Uterus (tissue), 4 donors: ENCODE results near the gene LGALS14. TPM values are rescaled to one million over a fixed set of nuclear protein-coding genes. Genes with fewer than 3 reads are reported as not detected.

Experiments used
- DNase-seq, 2 donors: peaks; one replicate each; pipeline ENCODE4 v3.0.0-alpha.2; 2019 to 2020
- H3K27ac ChIP-seq, 2 donors: fragments of 200-600 bp; sonication (generic); 1 replicate in 1 of 2; 2 replicates in 1 of 2; pipeline ENCODE4 v1.5.1; 2016 to 2018
- H3K27me3 ChIP-seq, 2 donors: fragments of 200-600 bp; sonication (generic); one replicate each; pipeline ENCODE4 v1.5.1; 2018 to 2019; ENCODE audit warnings: control low read depth in 1 of 2
- H3K36me3 ChIP-seq, 2 donors: fragments of 200-600 bp; sonication (generic); one replicate each; pipeline ENCODE4 v1.5.1; 2019; ENCODE audit warnings: control low read depth in 1 of 2
- H3K4me1 ChIP-seq, 2 donors: fragments of 200-600 bp; sonication (generic); one replicate each; pipeline ENCODE4 v1.5.1; 2018 to 2019; ENCODE audit warnings: control low read depth in 1 of 2
- H3K4me3 ChIP-seq, 2 donors: fragments of 200-600 bp; sonication (generic); 1 replicate in 1 of 2; 2 replicates in 1 of 2; pipeline ENCODE4 v1.5.1; 2018 to 2019; ENCODE audit warnings: mild to moderate bottlenecking in 1 of 2
- H3K9me3 ChIP-seq, 2 donors: fragments of 200-600 bp; sonication (generic); one replicate each; pipeline ENCODE4 v1.5.1; 2019; ENCODE audit warnings: control low read depth in 1 of 2
- CTCF ChIP-seq, 4 experiments: fragments of 200-600 bp in 2 of 4; fragments of 450-650 bp in 2 of 4; sonication (generic) in 2 of 4; IDR thresholded peaks; one replicate each; pipeline ENCODE4 v1.5.1; 2016 to 2019; ENCODE audit warnings: antibody characterized with exemption in 4 of 4, mild to moderate bottlenecking in 2 of 4, moderate library complexity in 1 of 4
- POLR2A ChIP-seq, 2 donors: fragments of 450-650 bp; IDR thresholded peaks; one replicate each; pipeline ENCODE4 v1.6.1; 2016; ENCODE audit warnings: antibody characterized with exemption in 2 of 2, mild to moderate bottlenecking in 1 of 2, moderate library complexity in 1 of 2
- intact Hi-C: fragments of 100-400 bp; cut with DNase I; formaldehyde crosslinking; loops from one replicate; pipeline ENCODE4 v1.15.1; 2023; ENCODE audit warnings: low total_unique reads
- total RNA-seq, 4 donors: library from RNA; depleted of rRNA in 3 of 4; stranded (reverse); fragments of >200 nt in 3 of 4; gene quantifications; one replicate each; pipeline versions ENCODE4 v1.1.0 to v1.2.4, GENCODE V29; 2014 to 2023
- donor health status: DM: yes; HTN: yes; CAD: no.

Gene LGALS14
- total RNA-seq, 4 donors from 2014 or later: not detected

GRCh38 chr19:39728040-39728439 is 23.8 kb downstream of the LGALS14 start:
- intact Hi-C loops: no loop called here
- Histone ChIP-seq H3K9me3 (no peaks in the 10 kb centered on the region), H3K4me1 (no peaks in the 10 kb centered on the region), H3K27ac (no peak overlapping the region), H3K27me3 (no peaks in the 10 kb centered on the region), H3K36me3 (no peaks in the 10 kb centered on the region), H3K4me3 (no peak overlapping the region)
- DNase-seq: no peak
- TF ChIP-seq CTCF (IDR thresholded peaks at IDR 0.05): no peak

GRCh38 chr19:39729594-39729993 is 25.3 kb downstream of the LGALS14 start:
- TF ChIP-seq CTCF (IDR thresholded peaks at IDR 0.05): no peak
- no peak for TF ChIP-seq POLR2A (IDR thresholded peaks at IDR 0.05)
- Histone ChIP-seq H3K4me3 (no peak overlapping the region), H3K36me3 (no peaks in the 10 kb centered on the region), H3K27me3 (no peaks in the 10 kb centered on the region), H3K27ac (no peak overlapping the region), H3K9me3 (no peaks in the 10 kb centered on the region), H3K4me1 (no peaks in the 10 kb centered on the region)
- DNase-seq: no peak
- intact Hi-C loops: no loop called here

- TF ChIP-seq POLR2A (IDR thresholded peaks at IDR 0.05) (no peak), CTCF (IDR thresholded peaks at IDR 0.05) (no peak)
- Histone ChIP-seq H3K4me1 (no peaks in the 10 kb centered on the region), H3K9me3 (no peaks in the 10 kb centered on the region), H3K36me3 (no peaks in the 10 kb centered on the region), H3K27me3 (no peaks in the 10 kb centered on the region), H3K4me3 (no peak overlapping the region), H3K27ac (no peak overlapping the region)
- DNase-seq: no peak
- intact Hi-C loops: no loop called here
These were observed 27.4 kb downstream of the LGALS14 start for GRCh38 chr19:39731685-39732084.

GRCh38 chr19:39733841-39734240 is 29.6 kb downstream of the LGALS14 start:
- Histone ChIP-seq H3K4me1 (no peaks in the 10 kb centered on the region), H3K27ac (no peak overlapping the region), H3K9me3 (no peaks in the 10 kb centered on the region), H3K4me3 (no peak overlapping the region), H3K27me3 (no peaks in the 10 kb centered on the region), H3K36me3 (no peaks in the 10 kb centered on the region)
- no peak for DNase-seq
- intact Hi-C loops: no loop called here
- TF ChIP-seq POLR2A (IDR thresholded peaks at IDR 0.05): no peak
- no peak for TF ChIP-seq CTCF (IDR thresholded peaks at IDR 0.05)

- Histone ChIP-seq H3K4me3 (no peak overlapping the region), H3K27ac (no peak overlapping the region), H3K4me1 (no peaks in the 10 kb centered on the region), H3K36me3 (no peaks in the 10 kb centered on the region), H3K9me3 (no peaks in the 10 kb centered on the region), H3K27me3 (no peaks in the 10 kb centered on the region)
- intact Hi-C loops: no loop called here
- DNase-seq: no peak
- TF ChIP-seq CTCF (IDR thresholded peaks at IDR 0.05) (no peak), POLR2A (IDR thresholded peaks at IDR 0.05) (no peak)
These were observed 31.4 kb downstream of the LGALS14 start for GRCh38 chr19:39735688-39736087.
